GM23338 (cell line): ENCODE data around the gene CDC42BPG.

Source experiments
- CREB1 ChIP-seq: fragments of 250-450 bp; sonication (Bioruptor Pico); IDR thresholded peaks from 2 replicates; pipeline ENCODE4 v1.5.0; 2020; ENCODE audit warnings: low read depth, mild to moderate bottlenecking, moderate library complexity
- ETS1 ChIP-seq: IDR thresholded peaks from 2 replicates; pipeline ENCODE4 v1.6.1; 2016; ENCODE audit warnings: antibody characterized with exemption
- EZH2 ChIP-seq: fragments of 200-600 bp; sonication (generic); IDR thresholded peaks from one replicate; pipeline ENCODE4 v1.8.0; 2017; ENCODE audit warnings: antibody characterized with exemption, mild to moderate bottlenecking, low read depth; ENCODE audit not compliant: unreplicated experiment
- EZH2phosphoT487 ChIP-seq: fragments of 200-600 bp; sonication (generic); IDR thresholded peaks from one replicate; pipeline ENCODE4 v1.8.1; 2018; ENCODE audit warnings: antibody characterized with exemption; ENCODE audit not compliant: unreplicated experiment
- JUNB ChIP-seq: IDR thresholded peaks from one replicate; pipeline ENCODE4 v1.6.1; 2016; ENCODE audit warnings: antibody characterized with exemption; ENCODE audit not compliant: unreplicated experiment
- TF ChIP-seq, protein P1 (sequence below), 2 experiments: fragments of 200-600 bp in 1 of 2; sonication (generic) in 1 of 2; conservative IDR thresholded peaks; 2 replicates each; pipeline versions ENCODE4 v1.5.1 to v1.6.1; 2016 to 2017; ENCODE audit warnings: antibody characterized with exemption in 2 of 2, low read depth in 2 of 2, mild to moderate bottlenecking in 2 of 2, moderate library complexity in 1 of 2
- TF ChIP-seq, protein P2 (sequence below): IDR thresholded peaks from one replicate; pipeline ENCODE4 v1.6.1; 2018; ENCODE audit warnings: antibody characterized with exemption; ENCODE audit not compliant: unreplicated experiment

DNA sequence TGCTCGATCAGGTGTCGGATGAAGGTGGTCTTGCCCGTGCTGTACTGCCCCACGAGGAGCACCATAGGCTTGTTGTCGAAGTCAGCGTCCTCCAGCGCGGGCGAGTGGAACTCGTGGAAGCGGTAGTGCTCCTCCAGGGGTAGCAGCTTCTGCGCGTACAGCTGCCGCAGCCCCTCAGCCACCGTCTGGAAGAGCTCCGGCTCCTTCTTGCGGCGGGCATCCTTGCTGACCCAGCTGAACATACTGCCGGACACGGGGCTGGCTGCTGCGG is 33.7 kb upstream of the CDC42BPG start:
- TF ChIP-seq EZH2phosphoT487: no peak
- TF ChIP-seq, protein P1, sequence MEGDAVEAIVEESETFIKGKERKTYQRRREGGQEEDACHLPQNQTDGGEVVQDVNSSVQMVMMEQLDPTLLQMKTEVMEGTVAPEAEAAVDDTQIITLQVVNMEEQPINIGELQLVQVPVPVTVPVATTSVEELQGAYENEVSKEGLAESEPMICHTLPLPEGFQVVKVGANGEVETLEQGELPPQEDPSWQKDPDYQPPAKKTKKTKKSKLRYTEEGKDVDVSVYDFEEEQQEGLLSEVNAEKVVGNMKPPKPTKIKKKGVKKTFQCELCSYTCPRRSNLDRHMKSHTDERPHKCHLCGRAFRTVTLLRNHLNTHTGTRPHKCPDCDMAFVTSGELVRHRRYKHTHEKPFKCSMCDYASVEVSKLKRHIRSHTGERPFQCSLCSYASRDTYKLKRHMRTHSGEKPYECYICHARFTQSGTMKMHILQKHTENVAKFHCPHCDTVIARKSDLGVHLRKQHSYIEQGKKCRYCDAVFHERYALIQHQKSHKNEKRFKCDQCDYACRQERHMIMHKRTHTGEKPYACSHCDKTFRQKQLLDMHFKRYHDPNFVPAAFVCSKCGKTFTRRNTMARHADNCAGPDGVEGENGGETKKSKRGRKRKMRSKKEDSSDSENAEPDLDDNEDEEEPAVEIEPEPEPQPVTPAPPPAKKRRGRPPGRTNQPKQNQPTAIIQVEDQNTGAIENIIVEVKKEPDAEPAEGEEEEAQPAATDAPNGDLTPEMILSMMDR (conservative IDR thresholded peaks at IDR 0.05; ENCODE audit: low read depth in 2 of 2): no peak
- TF ChIP-seq, protein P2, sequence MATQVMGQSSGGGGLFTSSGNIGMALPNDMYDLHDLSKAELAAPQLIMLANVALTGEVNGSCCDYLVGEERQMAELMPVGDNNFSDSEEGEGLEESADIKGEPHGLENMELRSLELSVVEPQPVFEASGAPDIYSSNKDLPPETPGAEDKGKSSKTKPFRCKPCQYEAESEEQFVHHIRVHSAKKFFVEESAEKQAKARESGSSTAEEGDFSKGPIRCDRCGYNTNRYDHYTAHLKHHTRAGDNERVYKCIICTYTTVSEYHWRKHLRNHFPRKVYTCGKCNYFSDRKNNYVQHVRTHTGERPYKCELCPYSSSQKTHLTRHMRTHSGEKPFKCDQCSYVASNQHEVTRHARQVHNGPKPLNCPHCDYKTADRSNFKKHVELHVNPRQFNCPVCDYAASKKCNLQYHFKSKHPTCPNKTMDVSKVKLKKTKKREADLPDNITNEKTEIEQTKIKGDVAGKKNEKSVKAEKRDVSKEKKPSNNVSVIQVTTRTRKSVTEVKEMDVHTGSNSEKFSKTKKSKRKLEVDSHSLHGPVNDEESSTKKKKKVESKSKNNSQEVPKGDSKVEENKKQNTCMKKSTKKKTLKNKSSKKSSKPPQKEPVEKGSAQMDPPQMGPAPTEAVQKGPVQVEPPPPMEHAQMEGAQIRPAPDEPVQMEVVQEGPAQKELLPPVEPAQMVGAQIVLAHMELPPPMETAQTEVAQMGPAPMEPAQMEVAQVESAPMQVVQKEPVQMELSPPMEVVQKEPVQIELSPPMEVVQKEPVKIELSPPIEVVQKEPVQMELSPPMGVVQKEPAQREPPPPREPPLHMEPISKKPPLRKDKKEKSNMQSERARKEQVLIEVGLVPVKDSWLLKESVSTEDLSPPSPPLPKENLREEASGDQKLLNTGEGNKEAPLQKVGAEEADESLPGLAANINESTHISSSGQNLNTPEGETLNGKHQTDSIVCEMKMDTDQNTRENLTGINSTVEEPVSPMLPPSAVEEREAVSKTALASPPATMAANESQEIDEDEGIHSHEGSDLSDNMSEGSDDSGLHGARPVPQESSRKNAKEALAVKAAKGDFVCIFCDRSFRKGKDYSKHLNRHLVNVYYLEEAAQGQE: no peak
- TF ChIP-seq JUNB: no peak
- no peak for TF ChIP-seq ETS1
- no peak for TF ChIP-seq EZH2
- no peak for TF ChIP-seq CREB1 (CRISPR knock-in tag)
